ENCODE results near the gene RBM48.
A peak's percentile ranks its signal among the peaks of the same experiment; 100 is the strongest.

RBM48 gene

GRCh38 chr7:92546856-92547497 lies 18.4 kb downstream of the RBM48 start:
- DNase-seq = no peak

- DNase-seq = no peak
Measured at GRCh38 chr7:92547579-92547978, 19.0 kb downstream of the RBM48 start.

- no peak for DNase-seq
Measured at GRCh38 chr7:92550194-92550593, 21.6 kb downstream of the RBM48 start.

- no peak for DNase-seq
Measured at GRCh38 chr7:92557249-92557648, 28.7 kb downstream of the RBM48 start.

- no peak for DNase-seq
Measured at GRCh38 chr7:92557808-92558362, 29.3 kb downstream of the RBM48 start.

- DNase-seq = no peak
Measured at GRCh38 chr7:92560602-92561001, 32.0 kb downstream of the RBM48 start.

- DNase-seq = no peak
Measured at GRCh38 chr7:92563345-92563744, 34.8 kb downstream of the RBM48 start.

- peak; percentile 62 for DNase-seq
Measured at GRCh38 chr7:92567460-92567859, 38.9 kb downstream of the RBM48 start.

GRCh38 chr7:92569137-92569536 lies 40.5 kb downstream of the RBM48 start:
- DNase-seq = no peak

- no peak for DNase-seq
Measured at GRCh38 chr7:92576296-92576695, 47.7 kb downstream of the RBM48 start.

GRCh38 chr7:92582948-92583347 lies 54.4 kb downstream of the RBM48 start:
- no peak for DNase-seq

- DNase-seq = peak; percentile 25
Measured at GRCh38 chr7:92584953-92585352, 56.4 kb downstream of the RBM48 start.

GRCh38 chr7:92586403-92586802 lies 57.8 kb downstream of the RBM48 start:
- DNase-seq = peak; percentile 32

- no peak for DNase-seq
Measured at GRCh38 chr7:92586841-92587240, 58.2 kb downstream of the RBM48 start.

Data from fibroblast of skin of back (primary cell).